HepG2 (cell line): ENCODE results near the gene NCS1. TPM values are rescaled to one million over a fixed set of nuclear protein-coding genes. Genes with fewer than 3 reads are reported as not detected.

Source experiments
- ATAC-seq: fragments of 200-7000 bp; cut with Tn5 transposase; 3 replicates; pipeline ENCODE4 v1.9.1; 2020; ENCODE audit warnings: mild to moderate bottlenecking, moderate library complexity
- BruUV-seq: library from RNA; stranded (reverse); fragments of 400-500 nt; replicated peaks from 2 replicates; lab custom pipeline; 2021; lab: Mats Ljungman, UMichigan
- CTCF ChIA-PET: fragments of 300-600 bp; formaldehyde crosslinking; extraction: SDS; loops from one replicate; lab custom pipeline; 2021; ENCODE audit warnings: low total read pairs, inconsistent platforms, low intra/inter-chr PET ratio; lab: Yijun Ruan, JAX
- POLR2A ChIA-PET: fragments of 350-600 bp; sonication (Branson Sonifier 250); formaldehyde crosslinking; loops from one replicate; lab custom pipeline; 2020; ENCODE audit warnings: antibody characterized with exemption, inconsistent platforms; lab: Yijun Ruan, JAX
- DNase-seq: peaks from one replicate; pipeline ENCODE4 v3.0.0-alpha.2; 2015; ENCODE audit warnings: low spot score
- FAIRE-seq: peaks from 3 replicates; lab custom pipeline; 2011; peaks lifted over from hg19 to GRCh38; lab: Jason Lieb, UNC
- H2AFZ ChIP-seq: one replicate; pipeline ENCODE4 v1.6.1; 2011; ENCODE audit warnings: low read length, inconsistent platforms
- H3K27ac ChIP-seq: fragments of 300-600 bp; 3 replicates; pipeline ENCODE4 v1.8.0; 2011; ENCODE audit warnings: mixed run types, mild to moderate bottlenecking, mixed read lengths, low read length, inconsistent platforms; ENCODE audit not compliant: insufficient read depth; ENCODE audit errors: extremely low read length
- H3K27me3 ChIP-seq, 2 experiments: fragments of 200-600 bp in 1 of 2; 2 replicates in 1 of 2; 3 replicates in 1 of 2; pipeline versions ENCODE4 v1.6.0 to v1.8.0; 2011; ENCODE audit warnings: low read length in 2 of 2, mild to moderate bottlenecking in 2 of 2, moderate library complexity in 2 of 2, inconsistent platforms in 1 of 2; ENCODE audit not compliant: insufficient read depth in 2 of 2, control insufficient read depth in 1 of 2
- H3K36me3 ChIP-seq, 2 experiments: fragments of 200-600 bp in 1 of 2; replicated peaks in 1 of 2; 2 replicates in 1 of 2; 3 replicates in 1 of 2; pipeline versions ENCODE4 v1.5.1 to v1.8.0; 2011; ENCODE audit warnings: low read length in 2 of 2, inconsistent platforms in 1 of 2; ENCODE audit not compliant: insufficient read depth in 2 of 2, control insufficient read depth in 1 of 2
- H3K4me1 ChIP-seq: 2 replicates; pipeline ENCODE4 v1.5.1; 2012; ENCODE audit warnings: low read length, inconsistent platforms; ENCODE audit not compliant: insufficient read depth
- H3K4me2 ChIP-seq: 2 replicates; pipeline ENCODE4 v1.6.0; 2011; ENCODE audit warnings: low read depth, low read length, inconsistent platforms
- H3K4me3 ChIP-seq, 3 experiments: fragments of 200-600 bp in 1 of 3; sonication (generic), shearing (Covaris generic) in 1 of 3; replicated peaks in 1 of 3; 2 replicates each; pipeline ENCODE4 v1.5.1; 2011 to 2016; ENCODE audit warnings: low read length in 3 of 3, inconsistent platforms in 2 of 3, low read depth in 2 of 3, mild to moderate bottlenecking in 2 of 3, control low read depth in 1 of 3, mixed read lengths in 1 of 3; ENCODE audit not compliant: insufficient read depth in 1 of 3
- H3K79me2 ChIP-seq: one replicate; pipeline ENCODE4 v1.6.1; 2011; ENCODE audit warnings: low read length, inconsistent platforms; ENCODE audit not compliant: insufficient read depth
- H3K9ac ChIP-seq: 2 replicates; pipeline ENCODE4 v1.6.0; 2011; ENCODE audit warnings: mild to moderate bottlenecking, low read depth, low read length, inconsistent platforms; ENCODE audit not compliant: insufficient read depth
- H3K9me3 ChIP-seq: 2 replicates; pipeline ENCODE4 v1.5.1; 2012; ENCODE audit warnings: mild to moderate bottlenecking, low read length
- H4K20me1 ChIP-seq: 2 replicates; pipeline ENCODE4 v1.6.0; 2011; ENCODE audit warnings: inconsistent platforms, mild to moderate bottlenecking, low read length, moderate library complexity; ENCODE audit not compliant: insufficient read depth
- ARHGAP35 ChIP-seq: sonication (generic); formaldehyde crosslinking; IDR thresholded peaks from 2 replicates; pipeline ENCODE4 v1.9.0; 2022; ENCODE audit warnings: mild to moderate bottlenecking, inconsistent platforms, moderate library complexity, missing genetic modification reagents, borderline replicate concordance
- HNF4A ChIP-seq: sonication (generic); formaldehyde crosslinking; IDR thresholded peaks from 2 replicates; pipeline ENCODE4 v1.4.0; 2020; ENCODE audit warnings: missing genetic modification reagents
- HNRNPLL ChIP-seq: fragments of 200-400 bp; formaldehyde crosslinking; IDR thresholded peaks from 2 replicates; pipeline ENCODE4 v1.6.1; 2017; ENCODE audit warnings: mild to moderate bottlenecking, low read depth, low read length; ENCODE audit not compliant: poor library complexity, severe bottlenecking
- HOXD1 ChIP-seq: sonication (generic); formaldehyde crosslinking; IDR thresholded peaks from 2 replicates; pipeline ENCODE4 v1.5.0; 2020; ENCODE audit warnings: missing genetic modification reagents
- MLLT10 ChIP-seq: sonication (generic); formaldehyde crosslinking; IDR thresholded peaks from 2 replicates; pipeline ENCODE4 v1.4.0; 2020; ENCODE audit warnings: missing genetic modification reagents
- NR2C2 ChIP-seq: sonication (generic); formaldehyde crosslinking; IDR thresholded peaks from 2 replicates; pipeline ENCODE4 v1.4.0; 2020; ENCODE audit warnings: missing genetic modification reagents, mild to moderate bottlenecking, moderate library complexity, borderline replicate concordance
- PHF5A ChIP-seq: IDR thresholded peaks from one replicate; pipeline ENCODE4 v1.6.1; 2018; ENCODE audit warnings: low read depth, missing genetic modification reagents; ENCODE audit not compliant: unreplicated experiment
- RXRA ChIP-seq: sonication (generic); formaldehyde crosslinking; IDR thresholded peaks from 2 replicates; pipeline ENCODE4 v1.5.1; 2020; ENCODE audit warnings: missing genetic modification reagents
- SYNCRIP ChIP-seq: fragments of 200-400 bp; formaldehyde crosslinking; IDR thresholded peaks from 2 replicates; pipeline ENCODE4 v1.6.1; 2018; ENCODE audit warnings: mild to moderate bottlenecking, low read depth, low read length; ENCODE audit not compliant: insufficient read depth
- ZFP41 ChIP-seq: sonication (generic); formaldehyde crosslinking; IDR thresholded peaks from 2 replicates; pipeline ENCODE4 v1.4.0; 2020; ENCODE audit warnings: mild to moderate bottlenecking, missing genetic modification reagents, borderline replicate concordance
- ZNF263 ChIP-seq: sonication (generic); formaldehyde crosslinking; IDR thresholded peaks from 2 replicates; pipeline ENCODE4 v1.4.0; 2020; ENCODE audit warnings: missing genetic modification reagents
- ZNF772 ChIP-seq: sonication (generic); formaldehyde crosslinking; IDR thresholded peaks from 2 replicates; pipeline ENCODE4 v1.5.0; 2020; ENCODE audit warnings: mild to moderate bottlenecking, missing genetic modification reagents
- WGBS: methylation state at CpG from one replicate; pipeline ENCODE4 v1.1.6; 2017; ENCODE audit warnings: low lambda C conversion rate; 5-methylcytosine and 5-hydroxymethylcytosine counted together
- in situ Hi-C: cut with HindIII; loops from 2 replicates; pipeline ENCODE4 v1.10.0; 2017; ENCODE audit warnings: low pct_unique_long_range_greater_than_20kb; ENCODE audit not compliant: extremely low pct_ligation_motif_present
- intact Hi-C: fragments of 100-400 bp; cut with micrococcal nuclease; formaldehyde crosslinking; loops from one replicate; pipeline ENCODE4 v1.10.0; 2022; ENCODE audit not compliant: unreplicated experiment
- polyA plus RNA-seq, 8 experiments: library from polyadenylated mRNA; depleted of rRNA in 3 of 8; stranded (reverse) in 7 of 8; unstranded in 1 of 8; fragments of >200 nt; fragmentation: Illumina TruSeq in 4 of 8; extraction: Trizol in 4 of 8; gene quantifications; 2 replicates each; pipeline versions ENCODE4 v1.2.1 to v1.2.3, GENCODE V29; 2011 to 2016; ENCODE audit warnings: low read depth in 4 of 8, missing spikeins in 1 of 8, mixed read lengths in 1 of 8; ENCODE audit not compliant: insufficient read depth in 1 of 8
- total RNA-seq, 5 experiments: library from RNA; depleted of rRNA; stranded (reverse); fragments of >200 nt; fragmentation: Illumina TruSeq; extraction: Trizol; gene quantifications; 2 replicates each; pipeline ENCODE4 v1.2.3, GENCODE V29; 2016; ENCODE audit warnings: low read depth in 1 of 5
- TF ChIP-seq, protein P1 (sequence below): sonication (generic); formaldehyde crosslinking; IDR thresholded peaks from 2 replicates; pipeline ENCODE4 v1.9.0; 2021; ENCODE audit warnings: missing genetic modification reagents, borderline replicate concordance
- TF ChIP-seq, protein P2 (sequence below): sonication (generic); formaldehyde crosslinking; IDR thresholded peaks from 2 replicates; pipeline ENCODE4 v1.4.0; 2020; ENCODE audit warnings: missing genetic modification reagents, borderline replicate concordance
- TF ChIP-seq, protein P3 (sequence below): sonication (generic); formaldehyde crosslinking; IDR thresholded peaks from 2 replicates; pipeline ENCODE4 v1.9.0; 2022; ENCODE audit warnings: missing genetic modification reagents, mild to moderate bottlenecking, borderline replicate concordance

The NCS1 gene
- total and polyA plus RNA-seq, 2 of the 13 experiments (the other 11 are each of a cell fraction or from before 2014, with no cell fraction given), result 4.7 to 6.1 TPM

DNA sequence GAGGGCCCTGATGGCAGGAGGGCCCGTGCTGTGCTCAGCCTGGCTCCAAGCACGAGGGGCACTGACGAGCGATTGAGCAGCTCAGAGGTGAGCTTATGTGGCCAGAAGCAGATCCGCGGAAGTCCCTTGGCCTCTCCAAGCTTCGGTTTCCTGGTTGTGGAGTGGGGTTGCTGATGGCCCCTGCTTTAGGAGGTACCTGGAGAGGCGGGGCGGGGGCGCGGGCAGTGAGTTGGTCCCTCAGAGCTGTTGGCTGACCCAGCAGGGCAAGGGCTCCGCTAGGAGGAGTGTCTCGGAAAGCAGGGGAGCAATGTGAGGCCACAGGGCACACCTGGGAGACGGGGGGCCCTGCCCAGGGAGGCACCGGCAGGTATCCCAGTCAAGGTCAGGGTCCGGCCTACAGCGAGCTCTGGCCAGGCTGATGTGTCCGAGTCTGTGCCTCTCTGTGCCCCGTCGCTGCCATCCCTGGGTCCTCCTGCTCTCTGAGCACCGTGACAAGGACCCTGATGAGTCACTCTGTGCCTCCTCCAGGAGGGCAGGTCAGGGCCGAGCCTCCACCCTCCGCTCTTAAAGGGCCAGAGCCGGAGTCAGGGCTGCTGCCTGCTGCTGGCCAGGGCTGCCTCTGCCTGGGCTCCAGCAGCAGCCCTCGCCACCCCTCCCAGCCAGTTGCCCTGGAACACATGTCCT lies 14.8 kb downstream of the NCS1 start:
- no peak for FAIRE-seq
- TF ChIP-seq ZFP41 (CRISPR knock-in tag) (no peak), ZNF263 (CRISPR knock-in tag) (peak; percentile 71), ARHGAP35 (CRISPR knock-in tag) (no peak), RXRA (0 out of 2 replicates have a peak, but pooled peaks have one; percentile 44), HNF4A (CRISPR knock-in tag) (no peak; the same call in 1 of the 2 replicates), SYNCRIP (no peak), MLLT10 (no peak), NR2C2 (peak; percentile 40; the same call in 1 of the 2 replicates), PHF5A (CRISPR knock-in tag) (no peak), HNRNPLL (peak; percentile 17), ZNF772 (CRISPR knock-in tag) (no peak), HOXD1 (CRISPR knock-in tag) (0 out of 2 replicates have a peak, but pooled peaks have one; percentile 8)
- TF ChIP-seq, protein P1, sequence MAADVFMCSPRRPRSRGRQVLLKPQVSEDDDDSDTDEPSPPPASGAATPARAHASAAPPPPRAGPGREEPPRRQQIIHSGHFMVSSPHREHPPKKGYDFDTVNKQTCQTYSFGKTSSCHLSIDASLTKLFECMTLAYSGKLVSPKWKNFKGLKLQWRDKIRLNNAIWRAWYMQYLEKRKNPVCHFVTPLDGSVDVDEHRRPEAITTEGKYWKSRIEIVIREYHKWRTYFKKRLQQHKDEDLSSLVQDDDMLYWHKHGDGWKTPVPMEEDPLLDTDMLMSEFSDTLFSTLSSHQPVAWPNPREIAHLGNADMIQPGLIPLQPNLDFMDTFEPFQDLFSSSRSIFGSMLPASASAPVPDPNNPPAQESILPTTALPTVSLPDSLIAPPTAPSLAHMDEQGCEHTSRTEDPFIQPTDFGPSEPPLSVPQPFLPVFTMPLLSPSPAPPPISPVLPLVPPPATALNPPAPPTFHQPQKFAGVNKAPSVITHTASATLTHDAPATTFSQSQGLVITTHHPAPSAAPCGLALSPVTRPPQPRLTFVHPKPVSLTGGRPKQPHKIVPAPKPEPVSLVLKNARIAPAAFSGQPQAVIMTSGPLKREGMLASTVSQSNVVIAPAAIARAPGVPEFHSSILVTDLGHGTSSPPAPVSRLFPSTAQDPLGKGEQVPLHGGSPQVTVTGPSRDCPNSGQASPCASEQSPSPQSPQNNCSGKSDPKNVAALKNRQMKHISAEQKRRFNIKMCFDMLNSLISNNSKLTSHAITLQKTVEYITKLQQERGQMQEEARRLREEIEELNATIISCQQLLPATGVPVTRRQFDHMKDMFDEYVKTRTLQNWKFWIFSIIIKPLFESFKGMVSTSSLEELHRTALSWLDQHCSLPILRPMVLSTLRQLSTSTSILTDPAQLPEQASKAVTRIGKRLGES (CRISPR knock-in tag), result no peak
- TF ChIP-seq, protein P2, sequence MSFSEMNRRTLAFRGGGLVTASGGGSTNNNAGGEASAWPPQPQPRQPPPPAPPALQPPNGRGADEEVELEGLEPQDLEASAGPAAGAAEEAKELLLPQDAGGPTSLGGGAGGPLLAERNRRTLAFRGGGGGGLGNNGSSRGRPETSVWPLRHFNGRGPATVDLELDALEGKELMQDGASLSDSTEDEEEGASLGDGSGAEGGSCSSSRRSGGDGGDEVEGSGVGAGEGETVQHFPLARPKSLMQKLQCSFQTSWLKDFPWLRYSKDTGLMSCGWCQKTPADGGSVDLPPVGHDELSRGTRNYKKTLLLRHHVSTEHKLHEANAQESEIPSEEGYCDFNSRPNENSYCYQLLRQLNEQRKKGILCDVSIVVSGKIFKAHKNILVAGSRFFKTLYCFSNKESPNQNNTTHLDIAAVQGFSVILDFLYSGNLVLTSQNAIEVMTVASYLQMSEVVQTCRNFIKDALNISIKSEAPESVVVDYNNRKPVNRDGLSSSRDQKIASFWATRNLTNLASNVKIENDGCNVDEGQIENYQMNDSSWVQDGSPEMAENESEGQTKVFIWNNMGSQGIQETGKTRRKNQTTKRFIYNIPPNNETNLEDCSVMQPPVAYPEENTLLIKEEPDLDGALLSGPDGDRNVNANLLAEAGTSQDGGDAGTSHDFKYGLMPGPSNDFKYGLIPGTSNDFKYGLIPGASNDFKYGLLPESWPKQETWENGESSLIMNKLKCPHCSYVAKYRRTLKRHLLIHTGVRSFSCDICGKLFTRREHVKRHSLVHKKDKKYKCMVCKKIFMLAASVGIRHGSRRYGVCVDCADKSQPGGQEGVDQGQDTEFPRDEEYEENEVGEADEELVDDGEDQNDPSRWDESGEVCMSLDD, result 0 out of 2 replicates have a peak, but pooled peaks have one; percentile 28
- TF ChIP-seq, protein P3, sequence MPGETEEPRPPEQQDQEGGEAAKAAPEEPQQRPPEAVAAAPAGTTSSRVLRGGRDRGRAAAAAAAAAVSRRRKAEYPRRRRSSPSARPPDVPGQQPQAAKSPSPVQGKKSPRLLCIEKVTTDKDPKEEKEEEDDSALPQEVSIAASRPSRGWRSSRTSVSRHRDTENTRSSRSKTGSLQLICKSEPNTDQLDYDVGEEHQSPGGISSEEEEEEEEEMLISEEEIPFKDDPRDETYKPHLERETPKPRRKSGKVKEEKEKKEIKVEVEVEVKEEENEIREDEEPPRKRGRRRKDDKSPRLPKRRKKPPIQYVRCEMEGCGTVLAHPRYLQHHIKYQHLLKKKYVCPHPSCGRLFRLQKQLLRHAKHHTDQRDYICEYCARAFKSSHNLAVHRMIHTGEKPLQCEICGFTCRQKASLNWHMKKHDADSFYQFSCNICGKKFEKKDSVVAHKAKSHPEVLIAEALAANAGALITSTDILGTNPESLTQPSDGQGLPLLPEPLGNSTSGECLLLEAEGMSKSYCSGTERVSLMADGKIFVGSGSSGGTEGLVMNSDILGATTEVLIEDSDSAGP, result peak; percentile 100

More for the DNA sequence above, 14.8 kb downstream of the NCS1 start:
- in situ Hi-C loops (no loop called here), intact Hi-C loops (no loop called here)
- no TSS peak for BruUV-seq
- ATAC-seq (peak; percentile 88), DNase-seq (peak; percentile 59)
- Histone ChIP-seq H4K20me1 (no peaks in the 10 kb centered on the region), H3K9me3 (no peaks in the 10 kb centered on the region), H3K27ac (no peak overlapping the region), H3K4me2 (peak overlapping the region; percentile 76), H3K9ac (peak overlapping the region; percentile 39), H3K4me1 (peaks cover 30% of the 10 kb centered on the region), H3K36me3 (no peaks in the 10 kb centered on the region), H3K4me3 (peak overlapping the region; percentile 46 to 67 (median 56); a peak in 5 of 6 replicates), H3K79me2 (no peaks in the 10 kb centered on the region), H3K27me3 (no peaks in the 10 kb centered on the region), H2AFZ (no peak overlapping the region)
- CTCF ChIA-PET, result no interaction called here
- WGBS, result 0% methylated on average over 3 of the region's 25 CpGs
- POLR2A ChIA-PET, result no interaction called here
